ENCODE results near the gene EML1.
A peak's percentile ranks its signal among the peaks of the same experiment; 100 is the strongest.

Gene EML1

DNA sequence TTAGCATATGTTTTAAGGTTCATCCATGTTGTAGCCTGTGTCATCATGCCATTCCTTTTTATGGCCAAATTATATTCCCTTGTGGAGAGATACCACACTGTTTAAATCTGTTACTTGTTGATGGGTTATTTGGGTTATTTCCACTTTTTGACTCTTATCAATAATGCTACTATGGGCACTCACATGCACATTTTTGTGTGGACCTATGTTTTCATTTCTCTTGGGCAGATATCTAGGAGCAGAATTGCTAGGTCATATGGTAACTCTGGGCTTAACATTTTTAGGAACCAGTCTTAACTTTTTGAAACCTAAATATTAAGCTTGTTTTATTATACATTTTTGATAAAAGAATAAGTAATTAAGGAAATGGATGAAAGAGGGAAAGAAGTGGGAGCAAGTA lies 4.0 kb downstream of the EML1 start:
- H3K36me3 ChIP-seq (ENCODE audit: control insufficient read depth in 1 of 2, insufficient read depth in 2 of 2, low read length in 2 of 2) = no peaks in the 10 kb centered on the region
- H3K4me3 ChIP-seq (ENCODE audit: low read depth in 1 of 2, low read length in 2 of 2) = no peak overlapping the region
- peaks cover 3% of the 10 kb centered on the region for H3K27me3 ChIP-seq (ENCODE audit: low read depth, low read length)
- no peaks in the 10 kb centered on the region for H3K9me3 ChIP-seq (ENCODE audit: control insufficient read depth in 1 of 2, low read length in 2 of 2)
- no peak overlapping the region for H3K27ac ChIP-seq (ENCODE audit: low read length)
- H3K4me1 ChIP-seq (ENCODE audit: control insufficient read depth in 1 of 2, insufficient read depth in 2 of 2, low read length in 2 of 2) = peaks cover 2 to 9% of the 10 kb centered on the region in 2 donors

DNA sequence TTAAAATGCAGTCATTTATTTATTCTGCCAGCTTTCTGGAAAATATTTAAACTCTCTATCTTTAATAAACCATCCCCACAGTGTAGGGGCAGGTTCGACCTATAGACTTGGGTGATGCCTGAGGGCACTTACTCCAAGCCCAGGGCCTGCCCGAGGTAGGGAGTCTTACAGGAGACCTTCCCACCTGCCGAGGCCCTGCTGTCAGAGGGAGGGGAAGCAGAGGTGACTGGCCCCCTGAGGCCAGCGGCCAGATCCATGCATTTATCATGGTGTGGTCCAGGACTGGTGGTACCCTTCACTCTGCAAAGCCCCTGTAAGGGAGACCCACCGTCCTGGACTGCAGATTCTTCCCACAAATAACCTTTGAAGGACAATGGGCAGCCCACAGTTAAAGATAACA lies 7.6 kb downstream of the EML1 start:
- Histone ChIP-seq H3K9me3 (ENCODE audit: control insufficient read depth in 1 of 2, low read length in 2 of 2) (no peaks in the 10 kb centered on the region), H3K4me3 (ENCODE audit: low read depth in 1 of 2, low read length in 2 of 2) (no peak overlapping the region), H3K36me3 (ENCODE audit: control insufficient read depth in 1 of 2, insufficient read depth in 2 of 2, low read length in 2 of 2) (no peaks in the 10 kb centered on the region), H3K27ac (ENCODE audit: low read length) (no peak overlapping the region), H3K4me1 (ENCODE audit: control insufficient read depth in 1 of 2, insufficient read depth in 2 of 2, low read length in 2 of 2) (no peaks in the 10 kb centered on the region), H3K27me3 (ENCODE audit: low read depth, low read length) (no peaks in the 10 kb centered on the region)

DNA sequence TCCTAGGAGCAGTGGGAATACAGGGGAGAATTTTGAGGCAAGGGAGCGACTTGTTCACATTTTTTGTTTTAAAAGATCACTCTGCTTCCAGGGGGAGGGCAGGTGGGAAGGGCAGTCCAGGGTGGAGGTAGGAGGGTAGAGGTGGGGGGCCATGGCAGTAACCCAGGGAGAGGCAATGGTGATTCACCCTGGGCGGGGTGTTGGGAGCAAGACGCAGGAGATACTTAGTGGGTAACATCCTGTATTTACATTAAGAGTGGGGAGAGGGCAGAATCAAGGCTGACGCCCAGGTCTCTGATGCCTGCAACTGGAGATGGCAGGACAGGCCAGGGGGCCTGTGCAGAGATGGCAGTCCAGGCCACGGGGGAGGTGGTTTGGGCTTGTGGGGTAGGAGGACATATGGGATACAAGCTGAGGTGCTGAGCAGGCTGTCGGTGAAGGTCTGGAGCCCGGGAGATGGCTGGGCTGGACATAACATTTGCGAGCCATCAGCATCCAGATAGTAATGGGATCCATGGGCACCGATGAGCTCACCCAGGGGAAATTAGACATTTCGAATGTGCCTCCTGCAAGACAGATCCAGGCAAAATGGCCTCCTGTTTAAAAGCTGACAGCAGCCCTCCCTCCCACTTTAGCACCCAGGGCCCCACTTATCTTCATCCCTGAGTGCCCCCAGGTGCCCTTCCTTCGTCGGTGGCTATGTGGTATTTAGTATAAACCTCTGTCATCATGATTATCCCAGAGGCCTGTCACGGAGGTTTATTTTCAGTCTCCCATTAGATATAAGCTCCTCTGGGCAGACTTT lies 9.3 kb downstream of the EML1 start:
- Histone ChIP-seq H3K36me3 (ENCODE audit: control insufficient read depth in 1 of 2, insufficient read depth in 2 of 2, low read length in 2 of 2) (no peaks in the 10 kb centered on the region), H3K4me3 (ENCODE audit: low read depth in 1 of 2, low read length in 2 of 2) (no peak overlapping the region), H3K27ac (ENCODE audit: low read length) (no peak overlapping the region), H3K4me1 (ENCODE audit: control insufficient read depth in 1 of 2, insufficient read depth in 2 of 2, low read length in 2 of 2) (peaks cover 0 to 8% of the 10 kb centered on the region in 2 donors), H3K9me3 (ENCODE audit: control insufficient read depth in 1 of 2, low read length in 2 of 2) (no peaks in the 10 kb centered on the region), H3K27me3 (ENCODE audit: low read depth, low read length) (no peaks in the 10 kb centered on the region)

DNA sequence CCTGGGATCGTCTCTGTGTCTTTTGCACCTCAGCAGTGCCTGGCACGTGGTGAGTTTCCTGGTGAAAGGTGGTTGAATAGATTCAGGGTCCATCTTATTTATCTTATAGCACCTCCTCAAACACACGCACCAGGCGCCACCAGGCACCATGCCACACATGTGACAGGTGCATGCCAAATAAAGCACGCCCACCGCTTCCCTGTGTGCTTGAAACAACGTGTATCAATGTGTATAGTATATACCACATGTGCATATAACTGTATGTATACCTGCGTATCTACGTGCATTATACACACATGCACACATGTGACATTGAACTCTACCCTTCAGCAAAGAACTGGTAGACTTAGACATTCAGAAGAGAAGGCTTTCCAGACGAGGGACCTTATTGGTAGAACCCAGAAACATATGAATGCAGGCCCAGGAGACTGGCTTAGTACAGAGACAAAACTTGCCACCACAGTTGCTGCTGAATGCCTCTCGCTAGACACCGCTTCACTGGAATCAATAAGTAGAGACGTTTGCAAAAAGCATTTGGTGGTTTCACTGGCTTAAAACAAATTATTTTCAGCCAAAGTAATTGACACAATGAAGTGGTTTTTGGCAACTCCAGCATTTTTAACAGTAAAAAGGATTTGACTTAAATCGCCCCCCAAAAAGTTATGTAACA lies 10.0 kb downstream of the EML1 start:
- Histone ChIP-seq H3K27ac (ENCODE audit: low read length) (no peak overlapping the region), H3K4me3 (ENCODE audit: low read depth in 1 of 2, low read length in 2 of 2) (no peak overlapping the region)

DNA sequence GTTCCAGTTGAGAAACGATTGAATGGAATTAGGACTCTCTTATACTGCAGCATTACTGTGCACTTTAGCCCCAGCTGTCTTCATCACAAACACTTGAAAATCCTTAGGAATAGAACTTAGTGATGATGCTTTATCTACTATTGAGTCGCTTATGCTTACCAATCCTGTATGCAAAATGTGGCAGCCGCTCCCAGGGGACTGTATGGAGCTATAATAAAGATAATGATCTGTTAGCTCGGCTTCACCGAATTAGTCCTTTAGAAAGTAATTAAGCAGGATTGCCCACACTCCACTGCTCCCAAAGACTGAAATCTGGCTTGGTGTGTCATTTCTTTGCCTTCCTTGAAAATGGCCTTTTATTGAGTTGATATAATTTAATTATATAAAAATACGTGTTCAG lies 10.6 kb downstream of the EML1 start:
- H3K4me3 ChIP-seq (ENCODE audit: low read depth in 1 of 2, low read length in 2 of 2) = no peak overlapping the region
- peaks cover 0 to 19% of the 10 kb centered on the region in 2 donors for H3K4me1 ChIP-seq (ENCODE audit: control insufficient read depth in 1 of 2, insufficient read depth in 2 of 2, low read length in 2 of 2)
- no peaks in the 10 kb centered on the region for H3K36me3 ChIP-seq (ENCODE audit: control insufficient read depth in 1 of 2, insufficient read depth in 2 of 2, low read length in 2 of 2)
- no peak overlapping the region for H3K27ac ChIP-seq (ENCODE audit: low read length)
- no peaks in the 10 kb centered on the region for H3K27me3 ChIP-seq (ENCODE audit: low read depth, low read length)
- H3K9me3 ChIP-seq (ENCODE audit: control insufficient read depth in 1 of 2, low read length in 2 of 2) = no peaks in the 10 kb centered on the region

More for the DNA sequence above, 10.0 kb downstream of the EML1 start:
- H3K27me3 ChIP-seq (ENCODE audit: low read depth, low read length) = no peaks in the 10 kb centered on the region
- H3K36me3 ChIP-seq (ENCODE audit: control insufficient read depth in 1 of 2, insufficient read depth in 2 of 2, low read length in 2 of 2) = no peaks in the 10 kb centered on the region
- H3K9me3 ChIP-seq (ENCODE audit: control insufficient read depth in 1 of 2, low read length in 2 of 2) = no peaks in the 10 kb centered on the region
- H3K4me1 ChIP-seq (ENCODE audit: control insufficient read depth in 1 of 2, insufficient read depth in 2 of 2, low read length in 2 of 2) = peaks cover 0 to 15% of the 10 kb centered on the region in 2 donors

DNA sequence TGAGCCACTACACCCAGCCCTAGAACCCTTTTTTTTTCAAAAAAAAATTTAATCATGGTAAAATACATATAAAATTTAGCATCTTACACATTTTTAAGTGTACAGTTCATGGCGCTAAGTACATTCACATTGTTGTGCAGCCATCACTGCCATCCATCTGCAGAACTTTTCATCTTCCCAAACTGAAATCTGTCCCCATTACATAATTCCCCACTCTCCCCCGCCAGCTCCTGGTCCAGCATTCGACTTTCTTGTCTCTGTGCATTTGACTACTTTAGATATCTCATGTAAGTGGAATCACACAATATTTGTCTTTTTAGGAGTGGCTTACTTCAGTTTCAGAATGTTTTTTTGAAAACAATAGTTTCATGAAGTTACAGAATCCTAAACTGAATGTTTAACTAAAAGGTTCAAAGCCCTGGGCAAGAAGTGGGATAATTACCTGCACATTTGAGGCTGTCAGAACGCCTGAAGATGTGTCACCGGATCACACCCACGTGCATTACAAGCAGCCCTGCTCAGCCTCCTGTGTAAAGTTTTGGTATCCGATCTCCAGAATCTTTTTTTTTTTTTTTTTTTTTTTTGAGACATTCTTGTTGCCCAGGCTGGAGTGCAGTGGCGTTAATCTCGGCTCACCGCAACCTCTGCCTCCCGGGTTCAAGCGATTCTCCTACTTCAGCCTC lies 12.7 kb downstream of the EML1 start:
- Histone ChIP-seq H3K27me3 (ENCODE audit: low read depth, low read length) (no peaks in the 10 kb centered on the region), H3K36me3 (ENCODE audit: control insufficient read depth in 1 of 2, insufficient read depth in 2 of 2, low read length in 2 of 2) (no peaks in the 10 kb centered on the region), H3K27ac (ENCODE audit: low read length) (no peak overlapping the region), H3K4me3 (ENCODE audit: low read depth in 1 of 2, low read length in 2 of 2) (no peak overlapping the region), H3K4me1 (ENCODE audit: control insufficient read depth in 1 of 2, insufficient read depth in 2 of 2, low read length in 2 of 2) (peaks cover 0 to 30% of the 10 kb centered on the region in 2 donors), H3K9me3 (ENCODE audit: control insufficient read depth in 1 of 2, low read length in 2 of 2) (no peaks in the 10 kb centered on the region)

DNA sequence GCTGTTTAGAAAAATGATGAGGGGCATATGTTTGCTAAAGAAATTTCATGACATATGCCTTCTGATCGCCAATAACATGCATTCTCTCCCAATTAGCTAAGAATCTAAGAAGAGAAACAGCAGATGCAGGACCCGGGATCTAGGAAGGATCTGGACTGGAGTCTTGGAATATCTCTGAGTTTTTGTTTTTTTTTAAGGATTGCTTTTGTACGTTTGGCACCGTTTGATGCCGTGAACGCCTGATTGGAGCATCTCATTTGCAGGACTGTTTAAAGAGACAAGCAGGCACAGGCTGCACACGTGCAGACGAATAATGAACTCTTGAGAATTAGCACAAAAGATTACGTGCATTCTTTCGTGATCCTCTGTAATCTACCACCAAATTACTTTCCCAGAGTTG lies 13.6 kb downstream of the EML1 start:
- Histone ChIP-seq H3K27ac (ENCODE audit: low read length) (no peak overlapping the region), H3K4me1 (ENCODE audit: control insufficient read depth in 1 of 2, insufficient read depth in 2 of 2, low read length in 2 of 2) (peaks cover 0 to 30% of the 10 kb centered on the region in 2 donors), H3K4me3 (ENCODE audit: low read depth in 1 of 2, low read length in 2 of 2) (no peak overlapping the region), H3K9me3 (ENCODE audit: control insufficient read depth in 1 of 2, low read length in 2 of 2) (no peaks in the 10 kb centered on the region), H3K36me3 (ENCODE audit: control insufficient read depth in 1 of 2, insufficient read depth in 2 of 2, low read length in 2 of 2) (no peaks in the 10 kb centered on the region), H3K27me3 (ENCODE audit: low read depth, low read length) (no peaks in the 10 kb centered on the region)

DNA sequence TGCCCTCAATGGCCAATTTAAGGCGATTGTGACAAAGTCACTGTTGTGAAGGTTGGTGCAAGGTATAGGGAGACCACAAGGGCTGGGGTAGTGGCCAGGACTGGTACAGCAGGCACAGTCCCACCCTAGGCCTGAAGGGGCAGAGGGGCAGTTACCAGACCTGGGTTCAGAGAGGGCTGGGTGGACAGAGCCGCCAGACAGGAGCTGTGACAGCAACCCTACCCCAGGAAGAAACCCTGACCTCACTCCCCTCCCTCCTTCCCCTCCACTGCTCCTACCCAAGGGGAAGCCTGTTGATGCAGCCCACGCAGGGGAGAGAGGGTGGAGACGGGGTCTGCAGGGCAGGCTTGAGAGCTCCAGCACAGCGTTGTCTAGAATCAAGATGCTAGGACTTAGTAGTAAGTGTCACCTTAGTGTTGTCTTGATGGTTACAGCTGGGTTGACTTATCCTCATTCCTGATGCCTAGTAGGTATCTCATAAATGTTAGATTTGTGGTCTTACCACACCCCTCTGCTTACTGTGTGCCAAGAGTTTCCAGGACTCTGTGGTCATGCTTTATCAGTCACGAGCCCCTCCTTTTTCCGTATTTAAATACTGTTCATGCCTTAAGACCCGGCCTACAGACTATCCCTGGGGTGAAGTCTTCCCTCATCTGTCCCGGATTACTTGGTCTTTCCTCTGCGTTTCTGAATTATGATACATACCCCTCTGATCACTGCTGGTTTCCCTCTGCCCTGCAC lies 14.4 kb downstream of the EML1 start:
- Histone ChIP-seq H3K27ac (ENCODE audit: low read length) (no peak overlapping the region), H3K9me3 (ENCODE audit: control insufficient read depth in 1 of 2, low read length in 2 of 2) (no peaks in the 10 kb centered on the region), H3K36me3 (ENCODE audit: control insufficient read depth in 1 of 2, insufficient read depth in 2 of 2, low read length in 2 of 2) (no peaks in the 10 kb centered on the region), H3K27me3 (ENCODE audit: low read depth, low read length) (no peaks in the 10 kb centered on the region), H3K4me1 (ENCODE audit: control insufficient read depth in 1 of 2, insufficient read depth in 2 of 2, low read length in 2 of 2) (peaks cover 0 to 30% of the 10 kb centered on the region in 2 donors), H3K4me3 (ENCODE audit: low read depth in 1 of 2, low read length in 2 of 2) (no peak overlapping the region)

DNA sequence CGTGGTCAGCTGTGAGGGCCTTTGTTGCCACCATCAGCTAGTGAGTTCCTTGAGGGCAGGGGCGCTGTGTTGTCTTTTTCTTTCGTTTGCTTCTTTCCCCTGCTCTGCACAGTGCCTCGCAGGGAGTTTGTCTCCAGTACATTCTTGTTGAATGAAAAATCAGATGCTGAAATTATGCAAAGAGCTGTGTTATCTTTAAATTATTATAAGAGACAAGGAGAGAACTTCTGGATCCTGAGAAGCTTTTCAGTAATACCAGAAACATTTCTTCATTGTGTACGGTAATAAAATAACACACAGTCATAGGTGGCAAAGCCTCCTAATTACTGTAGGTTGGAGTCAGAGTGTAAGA lies 14.9 kb downstream of the EML1 start:
- H3K4me1 ChIP-seq (ENCODE audit: control insufficient read depth in 1 of 2, insufficient read depth in 2 of 2, low read length in 2 of 2) = peaks cover 0 to 30% of the 10 kb centered on the region in 2 donors
- H3K27ac ChIP-seq (ENCODE audit: low read length) = no peak overlapping the region

DNA sequence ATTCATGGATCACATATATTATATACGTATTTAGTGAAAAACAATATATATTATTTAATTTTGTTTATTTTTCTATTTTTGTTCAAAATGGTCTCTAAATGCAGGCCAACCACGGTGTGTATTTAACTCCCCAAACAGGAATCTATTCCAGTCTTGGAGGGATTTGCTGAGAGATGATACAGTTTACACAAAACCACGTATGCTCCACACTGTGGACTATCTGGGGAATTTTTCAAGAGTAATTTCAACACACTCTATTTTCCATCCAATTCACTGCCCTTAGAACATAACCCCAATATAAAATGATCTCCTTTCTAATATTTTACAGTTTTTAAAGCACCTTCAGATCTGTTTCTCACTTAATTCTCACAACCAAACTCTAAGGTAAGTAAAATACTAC lies 15.3 kb downstream of the EML1 start:
- no peaks in the 10 kb centered on the region for H3K36me3 ChIP-seq (ENCODE audit: control insufficient read depth in 1 of 2, insufficient read depth in 2 of 2, low read length in 2 of 2)
- no peaks in the 10 kb centered on the region for H3K27me3 ChIP-seq (ENCODE audit: low read depth, low read length)
- no peaks in the 10 kb centered on the region for H3K9me3 ChIP-seq (ENCODE audit: control insufficient read depth in 1 of 2, low read length in 2 of 2)
- H3K27ac ChIP-seq (ENCODE audit: low read length) = peak overlapping the region; percentile 41
- H3K4me1 ChIP-seq (ENCODE audit: control insufficient read depth in 1 of 2, insufficient read depth in 2 of 2, low read length in 2 of 2) = peaks cover 0 to 34% of the 10 kb centered on the region in 2 donors
- no peak overlapping the region for H3K4me3 ChIP-seq (ENCODE audit: low read depth in 1 of 2, low read length in 2 of 2)

More for the DNA sequence above, 14.9 kb downstream of the EML1 start:
- H3K27me3 ChIP-seq (ENCODE audit: low read depth, low read length) = no peaks in the 10 kb centered on the region
- H3K9me3 ChIP-seq (ENCODE audit: control insufficient read depth in 1 of 2, low read length in 2 of 2) = no peaks in the 10 kb centered on the region
- no peak overlapping the region for H3K4me3 ChIP-seq (ENCODE audit: low read depth in 1 of 2, low read length in 2 of 2)
- no peaks in the 10 kb centered on the region for H3K36me3 ChIP-seq (ENCODE audit: control insufficient read depth in 1 of 2, insufficient read depth in 2 of 2, low read length in 2 of 2)

DNA sequence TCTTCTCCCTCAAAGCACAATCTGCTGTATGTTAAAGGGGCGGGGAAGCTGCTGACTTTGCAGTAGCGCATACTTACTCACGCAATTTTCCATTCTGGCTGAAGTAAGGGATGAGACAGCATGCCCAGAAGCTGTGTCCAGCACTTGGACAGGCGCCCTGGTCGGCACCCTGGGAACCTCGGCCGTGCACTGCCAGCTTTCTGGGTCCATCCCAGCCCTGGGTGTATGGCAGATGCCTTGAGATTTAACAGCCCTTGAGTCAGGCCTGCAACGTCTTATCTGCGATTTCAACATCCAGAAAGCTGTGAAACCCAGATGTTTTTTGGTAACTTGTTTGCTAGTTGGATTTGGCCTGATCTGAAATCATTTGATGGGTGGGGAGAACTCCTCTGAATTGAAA lies 16.1 kb downstream of the EML1 start:
- H3K27me3 ChIP-seq (ENCODE audit: low read depth, low read length) = no peaks in the 10 kb centered on the region
- no peaks in the 10 kb centered on the region for H3K36me3 ChIP-seq (ENCODE audit: control insufficient read depth in 1 of 2, insufficient read depth in 2 of 2, low read length in 2 of 2)
- H3K9me3 ChIP-seq (ENCODE audit: control insufficient read depth in 1 of 2, low read length in 2 of 2) = no peaks in the 10 kb centered on the region
- H3K4me3 ChIP-seq (ENCODE audit: low read depth in 1 of 2, low read length in 2 of 2) = no peak overlapping the region
- H3K27ac ChIP-seq (ENCODE audit: low read length) = peak overlapping the region; percentile 67
- H3K4me1 ChIP-seq (ENCODE audit: control insufficient read depth in 1 of 2, insufficient read depth in 2 of 2, low read length in 2 of 2) = peaks cover 0 to 35% of the 10 kb centered on the region in 2 donors
